Upper lobe of left lung (tissue), 4 donors: Measurements from ENCODE around the gene TRNP1.

Experiments used
- CTCF ChIP-seq, 6 experiments: fragments of 450-650 bp in 4 of 6; fragments of 200-600 bp in 2 of 6; sonication (generic) in 2 of 6; IDR thresholded peaks; one replicate each; pipeline ENCODE4 v1.5.1; 2016 to 2019; ENCODE audit warnings: antibody characterized with exemption in 6 of 6
- POLR2A ChIP-seq, 4 donors: fragments of 450-650 bp; IDR thresholded peaks; one replicate each; pipeline ENCODE4 v1.5.1; 2016 to 2017; ENCODE audit warnings: antibody characterized with exemption in 4 of 4, mild to moderate bottlenecking in 2 of 4

GRCh38 chr1:27038020-27038419, 44.5 kb downstream of the TRNP1 start:
- no peak for TF ChIP-seq CTCF (IDR thresholded peaks at IDR 0.05)
- TF ChIP-seq POLR2A (IDR thresholded peaks at IDR 0.05), result no peak
